HEK293 (cell line): ENCODE results near the gene PYROXD2.

ENCODE experiments used
- CTCF ChIA-PET: fragments of 350-600 bp; formaldehyde crosslinking; extraction: SDS; loops from one replicate; lab custom pipeline; 2021; ENCODE audit warnings: antibody characterized with exemption; lab: Yijun Ruan, JAX
- POLR2A ChIA-PET: fragments of 300-600 bp; formaldehyde crosslinking; extraction: SDS; loops from one replicate; lab custom pipeline; 2020; ENCODE audit warnings: antibody characterized with exemption, inconsistent platforms; lab: Yijun Ruan, JAX
- H3K27ac ChIP-seq: fragments of 200-500 bp; sonication (Bioruptor generic); 2 replicates; pipeline ENCODE4 v1.5.1; 2014; ENCODE audit warnings: low read depth, low read length, control low read depth, inconsistent platforms; ENCODE audit errors: extremely low read depth
- H3K36me3 ChIP-seq, 2 experiments: fragments of 200-500 bp in 1 of 2; sonication (Bioruptor generic) in 1 of 2; 1 replicate in 1 of 2; 2 replicates in 1 of 2; pipeline ENCODE4 v1.5.1; 2014 to 2017; ENCODE audit warnings: inconsistent platforms in 2 of 2, low read length in 2 of 2; ENCODE audit not compliant: control insufficient read depth in 2 of 2, insufficient read depth in 1 of 2
- H3K4me1 ChIP-seq: fragments of 200-500 bp; sonication (Bioruptor generic); 2 replicates; pipeline ENCODE4 v1.5.1; 2014; ENCODE audit warnings: mild to moderate bottlenecking, low read length, inconsistent platforms; ENCODE audit not compliant: control insufficient read depth, insufficient read depth
- H3K4me3 ChIP-seq: 2 replicates; pipeline ENCODE4 v1.5.1; 2011; ENCODE audit warnings: low read depth, mild to moderate bottlenecking, control low read depth, low read length, moderate library complexity
- H3K9me3 ChIP-seq: fragments of 200-500 bp; sonication (Bioruptor generic); 2 replicates; pipeline ENCODE4 v1.5.1; 2014; ENCODE audit warnings: low read depth, low read length, inconsistent platforms; ENCODE audit not compliant: control insufficient read depth, insufficient read depth
- GLI2 ChIP-seq: fragments of 450-650 bp; formaldehyde crosslinking; IDR thresholded peaks from 2 replicates; pipeline ENCODE4; 2017; ENCODE audit warnings: missing biosample characterization, missing genetic modification characterization, low read depth, borderline replicate concordance
- ZBTB1 ChIP-seq: fragments of 450-650 bp; formaldehyde crosslinking; IDR thresholded peaks from 2 replicates; pipeline ENCODE4 v1.5.1; 2016; ENCODE audit warnings: missing biosample characterization, missing genetic modification characterization
- ZBTB21 ChIP-seq: fragments of 450-650 bp; formaldehyde crosslinking; IDR thresholded peaks from 2 replicates; pipeline ENCODE4 v1.5.1; 2017; ENCODE audit warnings: missing biosample characterization, missing genetic modification characterization
- ZBTB7A ChIP-seq: fragments of 450-650 bp; formaldehyde crosslinking; IDR thresholded peaks from 2 replicates; pipeline ENCODE4 v1.5.1; 2016; ENCODE audit warnings: low read depth, missing biosample characterization, missing genetic modification characterization
- ZFP41 ChIP-seq: fragments of 450-650 bp; formaldehyde crosslinking; IDR thresholded peaks from 2 replicates; pipeline ENCODE4 v1.5.1; 2016; ENCODE audit warnings: missing biosample characterization, missing genetic modification characterization, borderline replicate concordance
- ZNF292 ChIP-seq: fragments of 450-650 bp; formaldehyde crosslinking; IDR thresholded peaks from 2 replicates; pipeline ENCODE4 v1.5.1; 2016; ENCODE audit warnings: low read depth, missing biosample characterization, missing genetic modification characterization, borderline replicate concordance
- ZNF302 ChIP-seq: fragments of 450-650 bp; formaldehyde crosslinking; IDR thresholded peaks from 2 replicates; pipeline ENCODE4 v1.5.1; 2016; ENCODE audit warnings: missing biosample characterization, missing genetic modification characterization, low read depth
- ZNF324 ChIP-seq: fragments of 450-650 bp; formaldehyde crosslinking; IDR thresholded peaks from 2 replicates; pipeline ENCODE4 v1.5.1; 2016; ENCODE audit warnings: missing biosample characterization, missing genetic modification characterization
- ZNF449 ChIP-seq: fragments of 450-650 bp; formaldehyde crosslinking; IDR thresholded peaks from 2 replicates; pipeline ENCODE4 v1.5.1; 2017; ENCODE audit warnings: missing biosample characterization, mild to moderate bottlenecking, missing genetic modification characterization, moderate library complexity
- ZNF488 ChIP-seq: fragments of 450-650 bp; formaldehyde crosslinking; IDR thresholded peaks from 2 replicates; pipeline ENCODE4 v1.5.1; 2016; ENCODE audit warnings: missing biosample characterization, missing genetic modification characterization
- ZNF549 ChIP-seq: fragments of 450-650 bp; IDR thresholded peaks from 2 replicates; pipeline ENCODE4 v1.5.1; 2018; ENCODE audit warnings: missing biosample characterization, missing genetic modification characterization, mild to moderate bottlenecking, inconsistent platforms, moderate library complexity
- ZSCAN30 ChIP-seq: fragments of 450-650 bp; IDR thresholded peaks from 2 replicates; pipeline ENCODE4 v1.5.1; 2018; ENCODE audit warnings: missing biosample characterization, mild to moderate bottlenecking, missing genetic modification characterization, moderate library complexity
- TF ChIP-seq, protein P1 (sequence below): fragments of 450-650 bp; formaldehyde crosslinking; IDR thresholded peaks from 2 replicates; pipeline ENCODE4 v1.5.1; 2016; ENCODE audit warnings: missing biosample characterization, missing genetic modification characterization, borderline replicate concordance
- TF ChIP-seq, protein P2 (sequence below): IDR thresholded peaks from 2 replicates; pipeline ENCODE4 v1.6.1; 2011; ENCODE audit warnings: mild to moderate bottlenecking, low read depth, low read length, borderline replicate concordance
- TF ChIP-seq, protein P3 (sequence below): sonication (generic); formaldehyde crosslinking; IDR thresholded peaks from 2 replicates; pipeline ENCODE4 v1.8.1; 2022; ENCODE audit warnings: mild to moderate bottlenecking, moderate library complexity, missing genetic modification reagents
- TF ChIP-seq, protein P4 (sequence below): fragments of 450-650 bp; formaldehyde crosslinking; optimal IDR thresholded peaks from 2 replicates; pipeline ENCODE3; 2016; ENCODE audit warnings: missing biosample characterization, mild to moderate bottlenecking, missing genetic modification characterization
- TF ChIP-seq, protein P5 (sequence below): fragments of 450-650 bp; IDR thresholded peaks from 2 replicates; pipeline ENCODE4 v1.5.1; 2018; ENCODE audit warnings: missing biosample characterization, mild to moderate bottlenecking, missing genetic modification characterization
- TF ChIP-seq, protein P6 (sequence below): fragments of 450-650 bp; formaldehyde crosslinking; IDR thresholded peaks from 2 replicates; pipeline ENCODE4 v1.5.1; 2016; ENCODE audit warnings: missing biosample characterization, missing genetic modification characterization

PYROXD2 gene

DNA sequence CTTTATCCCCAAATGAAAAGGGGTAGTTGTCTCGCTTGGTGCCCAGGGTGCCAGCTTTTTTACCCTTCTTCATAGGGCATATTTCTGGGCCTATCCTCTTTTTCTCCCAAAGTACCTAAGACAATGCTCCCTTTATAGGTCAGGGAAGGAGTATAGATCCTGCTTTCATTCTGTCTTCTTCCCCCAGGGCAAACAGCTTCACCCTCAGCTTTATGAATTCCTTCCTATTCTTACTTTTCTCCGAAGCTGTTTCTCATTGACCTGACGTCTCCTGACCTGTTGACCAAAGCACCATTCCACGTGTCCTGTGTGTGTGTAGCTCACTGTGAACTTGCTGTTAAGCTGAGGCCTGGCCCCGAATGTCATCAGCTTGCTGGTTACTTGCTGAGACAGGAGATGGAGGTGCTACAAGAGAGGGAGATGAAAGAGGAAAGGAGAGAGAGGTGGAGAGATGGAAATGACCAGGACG is 48.9 kb downstream of the PYROXD2 start (continued):
- TF ChIP-seq, protein P1, sequence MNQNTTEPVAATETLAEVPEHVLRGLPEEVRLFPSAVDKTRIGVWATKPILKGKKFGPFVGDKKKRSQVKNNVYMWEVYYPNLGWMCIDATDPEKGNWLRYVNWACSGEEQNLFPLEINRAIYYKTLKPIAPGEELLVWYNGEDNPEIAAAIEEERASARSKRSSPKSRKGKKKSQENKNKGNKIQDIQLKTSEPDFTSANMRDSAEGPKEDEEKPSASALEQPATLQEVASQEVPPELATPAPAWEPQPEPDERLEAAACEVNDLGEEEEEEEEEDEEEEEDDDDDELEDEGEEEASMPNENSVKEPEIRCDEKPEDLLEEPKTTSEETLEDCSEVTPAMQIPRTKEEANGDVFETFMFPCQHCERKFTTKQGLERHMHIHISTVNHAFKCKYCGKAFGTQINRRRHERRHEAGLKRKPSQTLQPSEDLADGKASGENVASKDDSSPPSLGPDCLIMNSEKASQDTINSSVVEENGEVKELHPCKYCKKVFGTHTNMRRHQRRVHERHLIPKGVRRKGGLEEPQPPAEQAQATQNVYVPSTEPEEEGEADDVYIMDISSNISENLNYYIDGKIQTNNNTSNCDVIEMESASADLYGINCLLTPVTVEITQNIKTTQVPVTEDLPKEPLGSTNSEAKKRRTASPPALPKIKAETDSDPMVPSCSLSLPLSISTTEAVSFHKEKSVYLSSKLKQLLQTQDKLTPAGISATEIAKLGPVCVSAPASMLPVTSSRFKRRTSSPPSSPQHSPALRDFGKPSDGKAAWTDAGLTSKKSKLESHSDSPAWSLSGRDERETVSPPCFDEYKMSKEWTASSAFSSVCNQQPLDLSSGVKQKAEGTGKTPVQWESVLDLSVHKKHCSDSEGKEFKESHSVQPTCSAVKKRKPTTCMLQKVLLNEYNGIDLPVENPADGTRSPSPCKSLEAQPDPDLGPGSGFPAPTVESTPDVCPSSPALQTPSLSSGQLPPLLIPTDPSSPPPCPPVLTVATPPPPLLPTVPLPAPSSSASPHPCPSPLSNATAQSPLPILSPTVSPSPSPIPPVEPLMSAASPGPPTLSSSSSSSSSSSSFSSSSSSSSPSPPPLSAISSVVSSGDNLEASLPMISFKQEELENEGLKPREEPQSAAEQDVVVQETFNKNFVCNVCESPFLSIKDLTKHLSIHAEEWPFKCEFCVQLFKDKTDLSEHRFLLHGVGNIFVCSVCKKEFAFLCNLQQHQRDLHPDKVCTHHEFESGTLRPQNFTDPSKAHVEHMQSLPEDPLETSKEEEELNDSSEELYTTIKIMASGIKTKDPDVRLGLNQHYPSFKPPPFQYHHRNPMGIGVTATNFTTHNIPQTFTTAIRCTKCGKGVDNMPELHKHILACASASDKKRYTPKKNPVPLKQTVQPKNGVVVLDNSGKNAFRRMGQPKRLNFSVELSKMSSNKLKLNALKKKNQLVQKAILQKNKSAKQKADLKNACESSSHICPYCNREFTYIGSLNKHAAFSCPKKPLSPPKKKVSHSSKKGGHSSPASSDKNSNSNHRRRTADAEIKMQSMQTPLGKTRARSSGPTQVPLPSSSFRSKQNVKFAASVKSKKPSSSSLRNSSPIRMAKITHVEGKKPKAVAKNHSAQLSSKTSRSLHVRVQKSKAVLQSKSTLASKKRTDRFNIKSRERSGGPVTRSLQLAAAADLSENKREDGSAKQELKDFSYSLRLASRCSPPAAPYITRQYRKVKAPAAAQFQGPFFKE (tag by site-specific recombination) = no peak
- TF ChIP-seq ZBTB1 (no peak), ZFP41 (tag by site-specific recombination) (no peak), ZNF449 (tag by site-specific recombination) (no peak)

GRCh38 chr10:98365406-98366061 is 49.4 kb downstream of the PYROXD2 start:
- no peak overlapping the region for H3K4me3 ChIP-seq
- CTCF ChIA-PET = interaction anchor here (0.5 to 0.8 kb wide), 3 partner anchors 13 to 210 kb away, joined by 3 to 4 read pairs (median 4); no protein-coding TSS in a partner anchor
- H3K4me1 ChIP-seq = no peaks in the 10 kb centered on the region
- no peak overlapping the region for H3K27ac ChIP-seq
- POLR2A ChIA-PET = no interaction called here
- H3K36me3 ChIP-seq = no peaks in the 10 kb centered on the region
- no peaks in the 10 kb centered on the region for H3K9me3 ChIP-seq
- TF ChIP-seq ZNF302 (no peak), ZBTB21 (no peak), ZSCAN30 (tag by site-specific recombination) (no peak), ZNF324 (no peak), GLI2 (tag by site-specific recombination) (no peak), ZNF292 (tag by site-specific recombination) (no peak), ZBTB7A (tag by site-specific recombination) (no peak), ZNF488 (tag by site-specific recombination) (no peak), ZNF549 (tag by site-specific recombination) (no peak)
- TF ChIP-seq, protein P2, sequence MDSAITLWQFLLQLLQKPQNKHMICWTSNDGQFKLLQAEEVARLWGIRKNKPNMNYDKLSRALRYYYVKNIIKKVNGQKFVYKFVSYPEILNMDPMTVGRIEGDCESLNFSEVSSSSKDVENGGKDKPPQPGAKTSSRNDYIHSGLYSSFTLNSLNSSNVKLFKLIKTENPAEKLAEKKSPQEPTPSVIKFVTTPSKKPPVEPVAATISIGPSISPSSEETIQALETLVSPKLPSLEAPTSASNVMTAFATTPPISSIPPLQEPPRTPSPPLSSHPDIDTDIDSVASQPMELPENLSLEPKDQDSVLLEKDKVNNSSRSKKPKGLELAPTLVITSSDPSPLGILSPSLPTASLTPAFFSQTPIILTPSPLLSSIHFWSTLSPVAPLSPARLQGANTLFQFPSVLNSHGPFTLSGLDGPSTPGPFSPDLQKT = no peak
- TF ChIP-seq, protein P3, sequence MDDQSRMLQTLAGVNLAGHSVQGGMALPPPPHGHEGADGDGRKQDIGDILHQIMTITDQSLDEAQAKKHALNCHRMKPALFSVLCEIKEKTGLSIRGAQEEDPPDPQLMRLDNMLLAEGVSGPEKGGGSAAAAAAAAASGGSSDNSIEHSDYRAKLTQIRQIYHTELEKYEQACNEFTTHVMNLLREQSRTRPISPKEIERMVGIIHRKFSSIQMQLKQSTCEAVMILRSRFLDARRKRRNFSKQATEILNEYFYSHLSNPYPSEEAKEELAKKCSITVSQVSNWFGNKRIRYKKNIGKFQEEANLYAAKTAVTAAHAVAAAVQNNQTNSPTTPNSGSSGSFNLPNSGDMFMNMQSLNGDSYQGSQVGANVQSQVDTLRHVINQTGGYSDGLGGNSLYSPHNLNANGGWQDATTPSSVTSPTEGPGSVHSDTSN (CRISPR knock-in tag) = no peak
- TF ChIP-seq, protein P4, sequence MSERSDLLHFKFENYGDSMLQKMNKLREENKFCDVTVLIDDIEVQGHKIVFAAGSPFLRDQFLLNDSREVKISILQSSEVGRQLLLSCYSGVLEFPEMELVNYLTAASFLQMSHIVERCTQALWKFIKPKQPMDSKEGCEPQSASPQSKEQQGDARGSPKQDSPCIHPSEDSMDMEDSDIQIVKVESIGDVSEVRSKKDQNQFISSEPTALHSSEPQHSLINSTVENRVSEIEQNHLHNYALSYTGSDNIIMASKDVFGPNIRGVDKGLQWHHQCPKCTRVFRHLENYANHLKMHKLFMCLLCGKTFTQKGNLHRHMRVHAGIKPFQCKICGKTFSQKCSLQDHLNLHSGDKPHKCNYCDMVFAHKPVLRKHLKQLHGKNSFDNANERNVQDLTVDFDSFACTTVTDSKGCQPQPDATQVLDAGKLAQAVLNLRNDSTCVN (tag by site-specific recombination) = no peak
- TF ChIP-seq, protein P5, sequence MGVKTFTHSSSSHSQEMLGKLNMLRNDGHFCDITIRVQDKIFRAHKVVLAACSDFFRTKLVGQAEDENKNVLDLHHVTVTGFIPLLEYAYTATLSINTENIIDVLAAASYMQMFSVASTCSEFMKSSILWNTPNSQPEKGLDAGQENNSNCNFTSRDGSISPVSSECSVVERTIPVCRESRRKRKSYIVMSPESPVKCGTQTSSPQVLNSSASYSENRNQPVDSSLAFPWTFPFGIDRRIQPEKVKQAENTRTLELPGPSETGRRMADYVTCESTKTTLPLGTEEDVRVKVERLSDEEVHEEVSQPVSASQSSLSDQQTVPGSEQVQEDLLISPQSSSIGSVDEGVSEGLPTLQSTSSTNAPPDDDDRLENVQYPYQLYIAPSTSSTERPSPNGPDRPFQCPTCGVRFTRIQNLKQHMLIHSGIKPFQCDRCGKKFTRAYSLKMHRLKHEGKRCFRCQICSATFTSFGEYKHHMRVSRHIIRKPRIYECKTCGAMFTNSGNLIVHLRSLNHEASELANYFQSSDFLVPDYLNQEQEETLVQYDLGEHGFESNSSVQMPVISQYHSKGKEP (tag by site-specific recombination) = no peak
- TF ChIP-seq, protein P6, sequence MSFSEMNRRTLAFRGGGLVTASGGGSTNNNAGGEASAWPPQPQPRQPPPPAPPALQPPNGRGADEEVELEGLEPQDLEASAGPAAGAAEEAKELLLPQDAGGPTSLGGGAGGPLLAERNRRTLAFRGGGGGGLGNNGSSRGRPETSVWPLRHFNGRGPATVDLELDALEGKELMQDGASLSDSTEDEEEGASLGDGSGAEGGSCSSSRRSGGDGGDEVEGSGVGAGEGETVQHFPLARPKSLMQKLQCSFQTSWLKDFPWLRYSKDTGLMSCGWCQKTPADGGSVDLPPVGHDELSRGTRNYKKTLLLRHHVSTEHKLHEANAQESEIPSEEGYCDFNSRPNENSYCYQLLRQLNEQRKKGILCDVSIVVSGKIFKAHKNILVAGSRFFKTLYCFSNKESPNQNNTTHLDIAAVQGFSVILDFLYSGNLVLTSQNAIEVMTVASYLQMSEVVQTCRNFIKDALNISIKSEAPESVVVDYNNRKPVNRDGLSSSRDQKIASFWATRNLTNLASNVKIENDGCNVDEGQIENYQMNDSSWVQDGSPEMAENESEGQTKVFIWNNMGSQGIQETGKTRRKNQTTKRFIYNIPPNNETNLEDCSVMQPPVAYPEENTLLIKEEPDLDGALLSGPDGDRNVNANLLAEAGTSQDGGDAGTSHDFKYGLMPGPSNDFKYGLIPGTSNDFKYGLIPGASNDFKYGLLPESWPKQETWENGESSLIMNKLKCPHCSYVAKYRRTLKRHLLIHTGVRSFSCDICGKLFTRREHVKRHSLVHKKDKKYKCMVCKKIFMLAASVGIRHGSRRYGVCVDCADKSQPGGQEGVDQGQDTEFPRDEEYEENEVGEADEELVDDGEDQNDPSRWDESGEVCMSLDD = no peak
